GM18907 (cell line): ENCODE measurements around the gene NFIA.

Source experiments
- ATAC-seq: cut with Tn5 transposase; IDR thresholded peaks from one replicate; pipeline ENCODE4 v1.9.1; 2021; ENCODE audit warnings: mild to moderate bottlenecking, moderate library complexity; ENCODE audit not compliant: unreplicated experiment

NFIA gene

GRCh38 chr1:61098906-61099437, 16.6 kb downstream of the NFIA start:
- no peak for ATAC-seq

GRCh38 chr1:61100578-61100977, 18.2 kb downstream of the NFIA start:
- ATAC-seq = no peak

- ATAC-seq = no peak
Measured at GRCh38 chr1:61101536-61101935, 19.2 kb downstream of the NFIA start.

- ATAC-seq = no peak
Measured at GRCh38 chr1:61102041-61102440, 19.7 kb downstream of the NFIA start.

- ATAC-seq = no peak
Measured at GRCh38 chr1:61102621-61103020, 20.3 kb downstream of the NFIA start.

GRCh38 chr1:61104220-61104671, 21.9 kb downstream of the NFIA start:
- ATAC-seq = no peak

- no peak for ATAC-seq
Measured at GRCh38 chr1:61107638-61108037, 25.3 kb downstream of the NFIA start.

GRCh38 chr1:61109158-61109557, 26.8 kb downstream of the NFIA start:
- ATAC-seq = no peak

GRCh38 chr1:61109910-61110309, 27.5 kb downstream of the NFIA start:
- ATAC-seq = no peak

GRCh38 chr1:61110554-61110953, 28.2 kb downstream of the NFIA start:
- no peak for ATAC-seq

GRCh38 chr1:61111084-61112004, 29.0 kb downstream of the NFIA start:
- ATAC-seq = no peak

GRCh38 chr1:61114178-61114870, 32.0 kb downstream of the NFIA start:
- ATAC-seq = no peak

- ATAC-seq = no peak
Measured at GRCh38 chr1:61115436-61115835, 33.1 kb downstream of the NFIA start.

- ATAC-seq = no peak
Measured at GRCh38 chr1:61116421-61116820, 34.1 kb downstream of the NFIA start.

- no peak for ATAC-seq
Measured at GRCh38 chr1:61117283-61117682, 34.9 kb downstream of the NFIA start.

GRCh38 chr1:61119085-61119484, 36.7 kb downstream of the NFIA start:
- ATAC-seq = no peak

GRCh38 chr1:61120246-61120840, 38.0 kb downstream of the NFIA start:
- ATAC-seq = no peak

- no peak for ATAC-seq
Measured at GRCh38 chr1:61120998-61121397, 38.6 kb downstream of the NFIA start.

- ATAC-seq = no peak
Measured at GRCh38 chr1:61121631-61122030, 39.3 kb downstream of the NFIA start.

- ATAC-seq = no peak
Measured at GRCh38 chr1:61122389-61122788, 40.0 kb downstream of the NFIA start.

- ATAC-seq = no peak
Measured at GRCh38 chr1:61123326-61123725, 41.0 kb downstream of the NFIA start.
